ENCODE data around the gene DARS1.

DNA sequence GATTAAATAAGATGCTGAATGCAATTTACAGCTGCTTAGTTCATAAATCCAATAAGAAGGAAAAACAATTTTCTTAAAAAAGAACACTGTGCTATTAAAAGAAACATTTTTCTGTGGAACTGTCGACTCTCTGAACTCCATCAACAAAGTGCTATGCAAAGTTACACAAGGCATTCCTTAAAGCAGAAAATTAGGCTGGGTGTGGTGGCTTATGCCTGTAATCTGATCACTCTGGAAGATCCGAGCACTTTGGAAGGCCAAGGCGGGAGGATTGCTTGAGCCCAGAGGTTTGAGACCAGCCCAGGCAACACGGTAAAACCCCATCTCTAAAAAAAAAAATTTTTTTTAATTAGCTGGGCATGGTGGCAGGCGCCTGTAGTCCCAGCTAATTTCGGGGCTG lies 122.2 kb downstream of the DARS1 start:
- TF ChIP-seq, protein P1, sequence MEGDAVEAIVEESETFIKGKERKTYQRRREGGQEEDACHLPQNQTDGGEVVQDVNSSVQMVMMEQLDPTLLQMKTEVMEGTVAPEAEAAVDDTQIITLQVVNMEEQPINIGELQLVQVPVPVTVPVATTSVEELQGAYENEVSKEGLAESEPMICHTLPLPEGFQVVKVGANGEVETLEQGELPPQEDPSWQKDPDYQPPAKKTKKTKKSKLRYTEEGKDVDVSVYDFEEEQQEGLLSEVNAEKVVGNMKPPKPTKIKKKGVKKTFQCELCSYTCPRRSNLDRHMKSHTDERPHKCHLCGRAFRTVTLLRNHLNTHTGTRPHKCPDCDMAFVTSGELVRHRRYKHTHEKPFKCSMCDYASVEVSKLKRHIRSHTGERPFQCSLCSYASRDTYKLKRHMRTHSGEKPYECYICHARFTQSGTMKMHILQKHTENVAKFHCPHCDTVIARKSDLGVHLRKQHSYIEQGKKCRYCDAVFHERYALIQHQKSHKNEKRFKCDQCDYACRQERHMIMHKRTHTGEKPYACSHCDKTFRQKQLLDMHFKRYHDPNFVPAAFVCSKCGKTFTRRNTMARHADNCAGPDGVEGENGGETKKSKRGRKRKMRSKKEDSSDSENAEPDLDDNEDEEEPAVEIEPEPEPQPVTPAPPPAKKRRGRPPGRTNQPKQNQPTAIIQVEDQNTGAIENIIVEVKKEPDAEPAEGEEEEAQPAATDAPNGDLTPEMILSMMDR (IDR thresholded peaks at IDR 0.05; ENCODE audit: low read depth, low read length), result no peak
- no peak for TF ChIP-seq EZH2phosphoT487 (IDR thresholded peaks at IDR 0.05; ENCODE audit: low read depth)
